Anterior cingulate cortex (tissue), 58 donors: ENCODE measurements around the gene MAP3K9.
"Not testable (repeated sequence)": the region's sequence is repeated elsewhere in the genome, so short reads cannot be mapped to it uniquely, and the experiment has no call there.

Experiments used
- DNase-seq, 58 donors: peaks; one replicate each; lab custom pipeline; 2025; lab: John Stamatoyannopoulos, UW

Gene MAP3K9

GRCh38 chr14:70706177-70706576, 103.1 kb downstream of the MAP3K9 start:
- DNase-seq, result no peak

GRCh38 chr14:70704960-70705359, 104.4 kb downstream of the MAP3K9 start:
- DNase-seq, result no peak

GRCh38 chr14:70703621-70704168, 105.6 kb downstream of the MAP3K9 start:
- DNase-seq, result not testable (repeated sequence)

- DNase-seq, result no peak
Observed at GRCh38 chr14:70702161-70702560, 107.2 kb downstream of the MAP3K9 start.

- no peak for DNase-seq
Observed at GRCh38 chr14:70701610-70702009, 107.7 kb downstream of the MAP3K9 start.

GRCh38 chr14:70700955-70701585, 108.2 kb downstream of the MAP3K9 start:
- DNase-seq, result no peak

GRCh38 chr14:70699646-70700045, 109.7 kb downstream of the MAP3K9 start:
- DNase-seq, result no peak

GRCh38 chr14:70698288-70698687, 111.0 kb downstream of the MAP3K9 start:
- no peak for DNase-seq

- DNase-seq, result no peak
Observed at GRCh38 chr14:70697701-70698100, 111.6 kb downstream of the MAP3K9 start.

GRCh38 chr14:70696026-70696425, 113.3 kb downstream of the MAP3K9 start:
- no peak for DNase-seq

GRCh38 chr14:70692210-70692609, 117.1 kb downstream of the MAP3K9 start:
- peak in 18 of 58 donors; percentile 1 to 30 (median 8) for DNase-seq

- peak in 7 of 58 donors; percentile 1 to 8 (median 3) for DNase-seq
Observed at GRCh38 chr14:70685474-70686197, 123.7 kb downstream of the MAP3K9 start.

- no peak for DNase-seq
Observed at GRCh38 chr14:70683983-70684382, 125.3 kb downstream of the MAP3K9 start.

- no peak for DNase-seq
Observed at GRCh38 chr14:70680748-70681147, 128.6 kb downstream of the MAP3K9 start.

GRCh38 chr14:70677341-70677740, 132.0 kb downstream of the MAP3K9 start:
- no peak for DNase-seq
